Glutamatergic neuron (in vitro differentiated cells): Measurements from ENCODE around the gene TARDBP. TPM values are rescaled to one million over a fixed set of nuclear protein-coding genes. Genes with fewer than 3 reads are reported as not detected.
A peak's percentile ranks its signal among the peaks of the same experiment; 100 is the strongest.

Experiments used
- DNase-seq: peaks from one replicate; pipeline ENCODE4 v3.0.0; 2022
- H3K27ac Mint-ChIP-seq: one replicate; pipeline ENCODE4 v1.8.0; 2020; ENCODE audit warnings: mild to moderate bottlenecking, mixed read lengths, inconsistent platforms; ENCODE audit not compliant: unreplicated experiment
- H3K27me3 Mint-ChIP-seq: one replicate; pipeline ENCODE4 v1.8.0; 2020; ENCODE audit warnings: mild to moderate bottlenecking, moderate library complexity, mixed read lengths, inconsistent platforms; ENCODE audit not compliant: unreplicated experiment
- H3K36me3 Mint-ChIP-seq: one replicate; pipeline ENCODE4 v1.8.0; 2020; ENCODE audit warnings: mild to moderate bottlenecking, mixed read lengths, inconsistent platforms; ENCODE audit not compliant: unreplicated experiment
- H3K4me1 Mint-ChIP-seq: one replicate; pipeline ENCODE4 v1.8.0; 2020; ENCODE audit warnings: mild to moderate bottlenecking, low read depth, mixed read lengths, inconsistent platforms; ENCODE audit not compliant: unreplicated experiment
- H3K4me3 Mint-ChIP-seq: one replicate; pipeline ENCODE4 v1.8.0; 2020; ENCODE audit warnings: mild to moderate bottlenecking, mixed read lengths, inconsistent platforms; ENCODE audit not compliant: unreplicated experiment
- H3K9me3 Mint-ChIP-seq: one replicate; pipeline ENCODE4 v1.8.0; 2020; ENCODE audit warnings: mild to moderate bottlenecking, moderate library complexity, mixed read lengths, inconsistent platforms; ENCODE audit not compliant: unreplicated experiment
- CTCF ChIP-seq: fragments of 200-600 bp; sonication (generic); IDR thresholded peaks from one replicate; pipeline ENCODE4 v1.5.0; 2021; ENCODE audit not compliant: partially characterized antibody, unreplicated experiment
- long read RNA-seq: library from polyadenylated mRNA; unstranded; transcript quantifications from one replicate; pipeline ENCODE4 v2.0.0, GENCODE V29; 2020; ENCODE audit not compliant: unreplicated experiment
- total RNA-seq: library from RNA; stranded (reverse); fragmentation: NEBNext Ultra II Directional; extraction: Animal tissue kit (Norgen Biotek cat#: 25700); gene quantifications from one replicate; pipeline ENCODE4 v1.2.1, GENCODE V29; 2021; ENCODE audit not compliant: unreplicated experiment

The TARDBP gene
- 161 TPM for total RNA-seq
- long read RNA-seq, full-length matches to known transcripts = 25 of 29 reads
- long read RNA-seq, partial matches to known transcripts = 3 of 29 reads
- long read RNA-seq, other reads (novel, unspliced or antisense) = 1 of 29 reads

GRCh38 chr1:11012260-11013159, at the start of gene TARDBP:
Gene TARDBP, plus strand, starts transcription at chr1:11012654. Its CDS starts 1,074 bp downstream, at chr1:11013728.
- Mint-ChIP-seq H3K27me3 (peaks cover 4% of the 10 kb centered on the region), H3K4me1 (peaks cover 9% of the 10 kb centered on the region), H3K27ac (peak within 1 kb of the TSS; percentile 99), H3K4me3 (peak within 1 kb of the TSS; percentile 95), H3K36me3 (no peaks in the 10 kb centered on the region), H3K9me3 (peaks cover 1% of the 10 kb centered on the region)
- DNase-seq = peak; percentile 93
- TF ChIP-seq CTCF = no peak

DNA sequence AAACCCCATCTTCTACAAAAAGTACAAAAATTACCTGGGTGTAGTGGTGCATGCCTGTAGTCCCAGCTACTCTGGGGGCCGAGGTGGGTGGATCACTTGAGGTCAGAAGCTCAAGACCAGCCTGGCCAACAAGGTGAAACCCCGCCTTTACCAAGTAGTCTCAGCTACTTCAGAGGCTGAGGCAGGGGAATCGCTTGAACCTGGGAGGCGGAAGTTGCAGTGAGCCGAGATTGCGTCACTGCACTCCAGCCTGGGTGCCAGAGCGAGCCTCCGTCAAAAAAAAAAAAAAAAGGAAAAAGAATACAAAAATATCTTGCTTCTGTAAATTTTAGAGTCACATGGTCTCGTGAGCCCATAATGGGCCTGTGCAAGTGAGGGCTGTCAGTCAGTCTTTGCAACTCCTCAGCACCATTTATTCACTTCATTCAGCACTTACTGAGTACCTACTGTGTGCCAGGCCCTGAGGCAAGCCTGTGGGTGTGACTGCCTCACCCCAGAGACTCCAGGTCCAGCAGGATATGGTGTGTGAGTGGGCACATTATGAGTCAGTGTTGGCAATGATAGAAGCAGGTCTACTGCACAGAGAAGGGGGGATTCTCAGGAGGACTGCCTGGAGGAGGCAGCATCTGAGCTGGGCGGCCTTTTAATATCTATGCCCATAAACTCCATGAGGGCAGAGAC, 46.8 kb upstream of the TARDBP start:
- Mint-ChIP-seq H3K4me1 (peaks cover 4% of the 10 kb centered on the region), H3K36me3 (no peaks in the 10 kb centered on the region), H3K4me3 (no peak overlapping the region), H3K27ac (no peak overlapping the region), H3K9me3 (peaks cover 3% of the 10 kb centered on the region), H3K27me3 (no peaks in the 10 kb centered on the region)
- no peak for DNase-seq
- no peak for TF ChIP-seq CTCF

- H3K4me3 Mint-ChIP-seq = no peak overlapping the region
- H3K36me3 Mint-ChIP-seq = no peaks in the 10 kb centered on the region
- H3K9me3 Mint-ChIP-seq = peaks cover 3% of the 10 kb centered on the region
- H3K27ac Mint-ChIP-seq = no peak overlapping the region
- H3K4me1 Mint-ChIP-seq = peaks cover 4% of the 10 kb centered on the region
- no peak for TF ChIP-seq CTCF
- DNase-seq = no peak
- peaks cover 3% of the 10 kb centered on the region for H3K27me3 Mint-ChIP-seq
These were observed 45.4 kb upstream of the TARDBP start for GRCh38 chr1:10967090-10967489.

GRCh38 chr1:10968411-10968826, 44.0 kb upstream of the TARDBP start:
- H3K9me3 Mint-ChIP-seq = peaks cover 3% of the 10 kb centered on the region
- peaks cover 4% of the 10 kb centered on the region for H3K4me1 Mint-ChIP-seq
- TF ChIP-seq CTCF = no peak
- no peak overlapping the region for H3K4me3 Mint-ChIP-seq
- DNase-seq = no peak
- H3K27ac Mint-ChIP-seq = no peak overlapping the region
- no peaks in the 10 kb centered on the region for H3K36me3 Mint-ChIP-seq
- peaks cover 3% of the 10 kb centered on the region for H3K27me3 Mint-ChIP-seq
